Right hindlimb (tissue), 1 donor: Measurements from ENCODE around the gene DAAM2.

ENCODE experiments used
- DNase-seq: peaks from one replicate; pipeline ENCODE4 v3.0.0-alpha.2; 2018

DAAM2 gene

DNA sequence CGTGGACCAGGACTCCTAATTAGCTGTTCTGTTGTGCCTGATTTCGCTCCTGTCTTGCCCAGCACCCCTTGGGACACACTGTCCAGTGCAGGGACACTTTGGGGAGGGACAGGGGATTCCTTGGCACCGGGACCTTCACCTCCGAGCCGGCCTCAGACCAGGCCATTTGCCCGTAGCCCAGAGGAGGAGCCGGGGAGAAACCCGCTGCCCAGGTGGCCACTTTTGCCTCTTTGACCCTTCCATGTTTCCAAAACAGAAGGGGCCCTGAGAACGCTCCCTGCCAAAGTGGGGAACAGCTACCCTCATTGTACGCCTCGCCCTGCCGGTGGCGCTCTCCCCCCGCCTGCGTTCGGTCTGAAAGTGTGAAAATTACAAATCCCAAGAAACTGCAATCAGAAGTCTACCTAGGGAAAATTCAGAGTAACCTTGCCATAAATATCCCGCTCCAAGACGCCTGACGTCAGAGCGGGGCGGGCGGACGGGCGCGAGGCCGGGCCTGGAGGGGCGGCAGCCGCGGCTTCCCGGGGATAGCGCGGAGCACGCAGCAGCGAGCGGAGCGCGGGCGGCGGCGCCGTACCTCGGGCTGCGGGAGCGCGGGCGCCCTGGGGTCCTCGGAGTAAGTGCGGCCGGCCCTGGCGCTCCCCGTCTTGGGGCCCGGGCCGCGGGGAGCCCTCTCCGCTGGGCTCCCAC, at the start of gene DAAM2:
Gene DAAM2 (plus strand): TSS at position 527 of the 690 bp plus-strand sequence. CDS start 63,927 bp downstream, outside the sequence.
- DNase-seq, result peak; percentile 88

DNA sequence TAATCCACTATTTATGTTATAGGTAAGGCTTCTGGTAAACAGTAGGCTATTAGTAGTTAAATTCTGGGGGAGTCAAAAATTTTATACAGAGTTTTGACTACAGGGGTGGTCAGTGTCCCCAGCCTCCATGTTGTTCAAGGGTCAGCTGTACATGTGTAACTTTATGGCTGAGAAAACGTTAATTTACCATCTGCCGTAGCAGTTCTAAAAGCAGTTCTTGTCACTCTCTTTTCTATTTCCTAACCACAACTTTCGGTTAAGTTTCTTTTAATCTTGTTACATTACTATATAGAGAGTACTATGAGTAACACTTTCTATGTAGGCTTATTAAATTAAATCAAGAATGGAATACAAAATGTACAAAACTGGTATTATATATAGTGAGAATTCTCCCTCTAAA, 45.4 kb upstream of the DAAM2 start:
- DNase-seq, result no peak

DNA sequence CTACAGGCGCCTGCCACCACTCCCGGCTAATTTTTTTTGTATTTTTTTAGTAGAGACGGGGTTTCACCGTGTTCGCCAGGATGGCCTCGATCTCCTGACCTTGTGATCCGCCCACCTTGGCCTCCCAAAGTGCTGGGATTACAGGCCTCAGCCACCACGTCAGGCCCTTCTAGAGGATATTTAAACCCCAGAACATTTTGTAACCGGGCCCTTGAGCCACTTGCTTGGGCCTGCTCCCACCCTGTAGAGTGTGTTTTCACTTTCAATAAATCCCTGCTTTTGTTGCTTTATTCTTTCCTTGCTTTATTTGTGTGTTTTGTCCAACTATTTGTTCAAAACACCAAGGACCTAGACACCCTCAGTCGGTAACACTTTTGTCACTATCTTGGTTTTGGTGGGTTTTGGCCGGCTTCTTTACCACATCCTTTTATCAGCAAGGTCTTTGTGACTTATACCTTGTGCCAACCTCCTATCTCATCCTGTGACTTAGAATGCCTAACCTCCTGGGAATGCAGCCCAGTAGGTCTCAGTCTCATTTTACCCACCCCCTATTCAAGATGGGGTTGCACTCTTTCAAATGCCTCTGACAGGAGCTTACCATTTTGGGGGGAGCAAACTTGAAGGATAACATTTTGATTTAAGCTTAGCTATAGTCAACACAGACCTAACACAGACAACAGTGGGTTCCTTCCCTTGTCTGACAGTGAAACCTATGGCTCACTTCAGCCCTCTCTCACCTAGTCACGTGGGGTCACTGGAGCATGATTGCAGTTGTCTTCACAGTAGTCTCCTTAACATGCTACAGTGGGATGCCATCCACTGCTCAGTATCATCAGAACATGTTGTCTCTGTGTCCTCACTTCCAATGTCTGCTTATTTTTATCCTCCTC, 39.1 kb upstream of the DAAM2 start:
- DNase-seq, result no peak

DNA sequence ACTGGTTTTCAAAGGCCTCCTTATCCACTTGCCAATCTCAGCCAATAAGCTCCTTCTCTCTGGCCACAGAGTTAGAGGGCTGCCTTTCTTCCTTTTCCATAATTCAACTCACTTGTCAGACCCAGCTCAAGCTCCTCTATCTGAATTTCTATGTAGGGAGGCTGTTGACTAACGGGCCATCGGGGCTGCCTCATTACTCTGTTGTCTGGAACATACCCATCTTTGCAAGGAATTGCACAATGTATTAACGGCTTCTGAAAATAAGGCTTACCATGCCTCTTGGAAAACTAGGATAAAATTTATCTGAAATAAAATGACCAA, 38.5 kb upstream of the DAAM2 start:
- no peak for DNase-seq

DNA sequence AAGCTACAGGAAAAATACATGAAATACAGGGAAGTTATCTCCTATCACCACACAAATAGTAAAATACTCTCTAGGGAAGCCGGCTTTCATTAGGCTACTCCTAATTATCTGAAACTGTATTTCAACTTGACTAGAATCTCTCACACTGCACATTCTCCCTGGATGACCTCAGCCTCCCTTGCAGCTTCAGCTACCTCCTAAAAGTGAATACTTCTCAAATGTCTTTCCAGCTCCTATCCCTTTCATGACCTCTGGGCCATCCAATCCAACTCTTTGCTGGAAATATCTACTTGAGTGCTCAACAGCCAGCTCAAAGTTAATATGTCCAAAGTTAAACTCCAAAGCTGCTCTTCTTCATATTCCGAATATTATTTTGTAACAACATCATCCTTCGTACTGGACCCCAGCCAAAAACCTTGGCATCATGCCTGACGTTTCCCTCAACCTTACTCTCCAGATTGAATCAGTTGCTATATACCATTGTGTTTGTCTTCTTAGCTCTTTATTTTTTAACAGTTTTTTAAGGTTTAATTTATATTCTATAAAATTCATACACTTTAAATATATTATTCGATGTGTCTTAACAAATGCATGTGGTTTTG, 37.6 kb upstream of the DAAM2 start:
- DNase-seq, result no peak

DNA sequence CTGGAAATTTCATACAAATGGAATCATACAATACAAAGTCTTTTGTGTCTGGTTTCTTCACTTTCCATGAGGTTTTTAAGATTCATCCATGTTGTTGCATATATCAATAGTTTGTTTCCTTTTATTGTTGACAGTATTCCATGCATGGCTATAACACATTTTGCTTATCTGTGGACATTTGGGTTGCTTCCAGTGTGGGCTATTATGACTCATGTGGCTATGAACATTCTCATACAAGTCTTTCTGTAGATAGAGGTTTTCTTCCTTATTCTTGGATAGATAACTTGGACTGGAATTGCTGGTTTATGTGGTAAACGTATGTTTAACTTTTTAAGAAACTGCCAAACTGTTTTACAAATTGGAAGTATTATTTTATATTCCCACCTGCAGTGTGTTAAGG, 36.9 kb upstream of the DAAM2 start:
- no peak for DNase-seq

DNA sequence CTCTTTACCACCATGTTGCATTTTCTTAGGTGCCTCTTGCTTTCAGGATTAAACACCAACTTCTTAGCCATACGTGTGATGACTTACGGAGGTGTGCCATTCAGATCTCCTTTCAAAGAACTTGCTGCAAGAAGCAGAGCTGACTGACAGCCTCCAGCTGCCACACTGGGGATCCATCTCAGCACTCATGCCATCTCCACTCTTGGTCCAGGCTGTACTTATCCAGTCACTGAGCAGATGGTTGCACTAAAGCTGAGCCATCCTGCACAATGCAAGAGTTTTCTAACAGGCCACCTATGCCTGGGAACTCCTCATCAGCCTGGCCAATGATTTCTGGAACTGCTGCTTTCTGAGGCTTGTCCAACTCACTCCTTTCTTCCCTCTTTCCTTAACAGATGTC, 35.6 kb upstream of the DAAM2 start:
- no peak for DNase-seq

DNA sequence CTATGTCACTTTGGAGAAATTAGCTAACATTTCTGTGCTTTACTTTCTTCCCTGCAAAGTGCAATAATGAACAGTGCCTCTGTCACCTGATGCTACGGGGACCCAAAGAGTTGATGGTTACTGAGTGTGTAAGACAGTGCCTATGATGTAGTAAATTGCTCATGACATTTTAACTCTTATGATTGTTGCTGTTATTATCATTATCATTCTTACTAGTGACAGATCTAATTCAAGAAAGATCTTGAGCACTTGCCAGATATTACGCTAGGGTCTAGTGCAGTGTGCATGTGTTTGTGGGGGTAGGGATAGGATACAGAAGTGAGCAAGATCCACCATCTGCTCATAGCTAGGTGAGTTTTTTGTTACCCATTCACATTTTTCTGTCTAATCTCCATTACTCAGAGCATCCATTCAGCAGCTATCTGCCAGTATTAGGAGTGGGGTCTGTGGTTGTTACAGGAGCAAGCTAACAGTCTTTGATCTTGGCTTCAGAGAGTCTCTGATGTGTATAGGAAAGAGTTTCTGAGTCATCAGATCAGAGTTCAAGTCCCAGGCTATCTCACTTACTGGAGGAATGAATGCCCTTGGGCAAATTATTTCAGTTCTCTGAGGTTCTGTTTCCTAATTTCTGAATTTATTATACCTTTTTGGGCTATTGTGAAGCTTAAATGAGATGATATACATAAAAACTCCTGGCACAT, 33.1 kb upstream of the DAAM2 start:
- no peak for DNase-seq

DNA sequence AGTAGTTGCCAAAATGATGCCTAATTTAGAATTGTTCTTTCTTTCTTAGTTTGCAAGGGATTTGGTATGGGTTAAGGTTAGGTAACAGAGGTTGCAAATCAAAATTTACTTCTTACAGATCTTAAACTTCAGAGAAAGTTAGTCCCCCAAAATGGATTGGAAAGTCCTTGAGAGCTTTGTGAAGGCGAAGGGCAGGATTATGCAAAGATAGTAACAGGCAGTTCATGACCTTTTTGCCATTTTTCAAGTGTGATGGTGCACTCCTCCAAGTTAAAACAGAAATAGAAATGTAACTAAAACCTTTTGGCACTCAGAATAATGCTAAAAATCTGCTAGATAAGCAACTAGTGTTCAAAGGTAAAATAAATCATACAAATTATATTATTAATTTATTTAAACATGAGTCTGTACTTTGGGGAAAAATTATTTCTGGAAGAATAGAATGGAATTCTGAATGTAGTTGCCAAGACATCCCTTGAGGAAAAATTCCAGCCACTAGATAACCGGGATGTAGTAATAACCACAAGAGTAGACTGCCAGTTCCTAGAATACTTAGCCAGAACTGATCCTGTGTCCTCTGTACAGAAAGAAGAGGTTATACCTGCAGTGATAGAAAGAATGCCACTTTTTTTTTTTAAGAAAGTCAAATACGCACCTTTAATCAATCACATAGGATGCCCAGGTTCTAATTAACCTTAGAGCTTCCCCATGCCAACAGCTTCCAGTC, 31.8 kb upstream of the DAAM2 start:
- DNase-seq, result no peak

DNA sequence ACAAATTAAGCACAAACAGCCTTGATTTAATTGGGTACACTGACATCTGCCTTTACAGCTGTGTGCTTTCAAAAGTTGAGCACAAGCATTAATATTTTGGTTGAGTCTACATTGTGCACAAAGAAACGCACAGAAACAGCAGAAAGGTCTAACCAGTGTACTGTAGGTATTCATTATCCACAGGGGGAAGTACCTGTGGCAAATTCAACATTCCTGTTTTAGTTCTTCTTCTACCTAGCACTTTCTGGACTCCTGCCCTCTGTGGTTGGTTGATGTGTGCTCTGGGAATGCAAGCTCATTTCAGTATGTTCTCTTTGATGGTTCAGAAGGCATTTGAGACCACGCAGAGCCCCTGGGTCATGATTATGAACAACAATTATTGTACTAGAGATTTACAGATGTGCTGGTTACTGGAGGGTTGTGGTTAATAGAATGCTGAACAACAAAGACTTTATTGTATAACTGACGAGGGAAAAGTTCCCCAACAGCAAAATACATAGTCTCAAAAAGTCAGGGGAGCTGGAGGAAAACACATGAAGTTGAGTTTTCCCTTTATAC, 26.6 kb upstream of the DAAM2 start:
- no peak for DNase-seq

DNA sequence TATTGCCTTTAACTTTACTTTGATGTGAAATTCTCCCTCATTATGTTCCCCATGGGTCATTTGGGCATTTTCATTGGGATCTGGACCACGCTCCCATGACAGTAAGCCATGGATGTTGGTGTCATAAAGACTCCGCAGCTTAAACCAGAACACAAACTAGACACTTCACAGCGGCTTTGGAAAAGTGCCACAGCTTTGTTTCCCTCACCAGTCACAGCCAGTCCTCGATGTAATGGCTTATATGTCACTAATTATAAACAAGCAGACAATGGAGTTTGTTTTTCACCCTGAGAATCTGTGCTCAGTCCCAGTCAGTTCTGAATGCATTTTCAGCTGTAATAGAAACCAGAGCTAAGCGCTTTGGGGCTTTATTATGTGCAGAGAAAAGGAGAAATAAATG, 23.2 kb upstream of the DAAM2 start:
- no peak for DNase-seq

DNA sequence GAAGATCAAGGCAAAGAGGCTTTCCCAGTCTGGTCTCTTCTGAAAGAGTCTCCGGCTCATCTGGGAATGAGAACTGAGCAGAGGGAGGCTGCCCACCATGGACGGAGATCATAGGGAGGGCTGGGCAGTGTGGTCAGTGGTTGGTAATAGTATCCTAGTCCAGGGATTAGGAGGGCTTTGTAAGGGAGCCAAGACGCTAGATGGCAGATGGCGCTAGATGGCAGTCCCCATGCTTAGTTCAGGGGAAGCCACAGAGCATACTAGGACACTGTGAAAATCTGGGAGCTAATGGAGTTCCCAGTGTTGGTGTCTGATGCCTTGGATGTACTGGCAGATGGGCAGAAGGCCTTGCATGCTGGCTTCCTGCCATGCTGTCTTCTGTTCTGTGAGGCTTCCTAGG, 21.7 kb upstream of the DAAM2 start:
- peak; percentile 64 for DNase-seq

DNA sequence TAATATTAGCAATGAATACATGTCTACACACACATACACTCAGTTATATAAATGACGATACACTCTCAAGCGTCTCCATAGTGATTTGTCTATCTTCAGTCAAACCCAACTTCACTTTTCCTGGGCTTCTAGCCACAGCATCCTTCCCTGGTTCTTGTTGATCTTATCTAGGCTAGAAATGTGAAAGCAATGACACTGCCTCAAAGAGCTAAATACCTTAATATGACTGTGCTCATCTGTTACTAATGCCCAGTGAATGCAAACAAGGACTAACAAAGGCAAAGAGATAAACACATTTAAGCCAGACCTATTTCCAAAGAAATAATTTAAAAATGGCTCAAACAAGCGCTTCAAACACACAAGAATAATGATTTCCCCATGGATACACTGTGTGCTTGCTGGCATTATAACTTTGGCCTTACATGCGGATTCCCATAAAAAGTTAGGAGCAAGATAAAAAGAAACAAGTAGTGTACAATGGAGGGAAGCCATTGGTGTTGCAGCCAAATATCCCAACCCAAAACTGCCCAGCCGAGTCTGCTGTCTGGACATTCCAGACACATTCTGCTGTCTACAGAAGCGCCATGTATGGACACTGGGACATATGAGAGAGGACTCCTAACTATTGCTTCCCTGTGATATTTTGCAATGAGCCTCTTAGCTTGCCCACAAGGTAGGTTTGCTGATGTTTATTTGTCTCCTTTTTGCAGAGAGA, 19.5 kb upstream of the DAAM2 start:
- DNase-seq, result no peak

DNA sequence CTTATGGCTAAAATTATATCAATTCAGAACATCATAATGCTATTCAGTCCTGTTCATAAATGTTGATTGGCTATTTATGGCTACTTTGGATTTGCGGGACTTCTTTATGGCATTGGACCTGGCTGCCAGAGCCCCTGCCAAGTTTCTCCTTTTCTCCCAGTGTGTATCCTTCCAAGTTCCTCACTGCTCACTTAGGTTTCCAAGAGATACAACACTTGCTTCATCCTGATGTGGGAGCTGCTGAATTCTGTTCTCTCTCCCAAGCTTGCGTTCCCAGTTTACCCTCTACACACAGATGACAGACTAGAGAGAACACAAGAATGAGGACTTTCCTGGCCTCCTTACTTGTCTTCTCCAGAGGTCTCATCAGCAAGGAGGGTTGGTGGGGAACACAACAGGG, 18.4 kb upstream of the DAAM2 start:
- DNase-seq, result no peak

DNA sequence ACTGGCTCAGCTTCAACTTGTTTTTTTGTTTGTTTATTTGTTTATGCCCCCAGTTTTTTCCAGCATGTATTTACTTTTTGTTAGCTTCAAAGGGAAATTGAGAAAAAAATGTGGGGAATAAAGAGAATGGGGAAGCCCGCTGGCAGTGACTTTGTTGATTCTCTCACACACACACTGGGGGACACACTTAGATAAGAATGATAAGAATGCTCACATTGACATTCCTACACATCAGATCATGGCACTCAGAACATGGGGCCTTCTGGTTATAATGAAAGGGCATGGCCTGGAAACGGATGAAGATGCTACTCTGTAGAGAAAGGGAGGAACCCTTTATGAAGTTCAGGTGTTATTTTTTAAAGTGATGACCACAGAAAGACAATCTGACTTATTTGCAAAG, 15.6 kb upstream of the DAAM2 start:
- DNase-seq, result no peak

DNA sequence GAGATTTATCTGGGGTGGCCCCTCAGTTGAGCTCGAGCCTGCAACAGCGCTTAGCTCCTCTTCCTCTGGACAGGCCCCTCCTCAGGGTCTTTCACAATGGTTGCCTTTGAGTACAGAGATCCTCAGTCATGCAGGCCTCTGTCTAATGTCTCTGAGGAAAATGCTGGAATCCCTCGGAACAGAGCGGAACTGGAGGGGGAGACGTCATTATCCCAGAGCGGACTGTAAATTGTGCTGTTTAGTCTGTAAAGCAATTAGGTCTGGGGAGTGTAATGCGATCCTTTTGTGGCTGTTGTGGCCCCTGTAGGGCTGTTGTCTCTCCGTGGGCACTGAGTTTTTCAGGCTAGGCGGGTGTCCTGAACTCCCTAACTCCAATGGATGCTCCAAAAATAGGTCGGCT, 15.0 kb upstream of the DAAM2 start:
- no peak for DNase-seq

DNA sequence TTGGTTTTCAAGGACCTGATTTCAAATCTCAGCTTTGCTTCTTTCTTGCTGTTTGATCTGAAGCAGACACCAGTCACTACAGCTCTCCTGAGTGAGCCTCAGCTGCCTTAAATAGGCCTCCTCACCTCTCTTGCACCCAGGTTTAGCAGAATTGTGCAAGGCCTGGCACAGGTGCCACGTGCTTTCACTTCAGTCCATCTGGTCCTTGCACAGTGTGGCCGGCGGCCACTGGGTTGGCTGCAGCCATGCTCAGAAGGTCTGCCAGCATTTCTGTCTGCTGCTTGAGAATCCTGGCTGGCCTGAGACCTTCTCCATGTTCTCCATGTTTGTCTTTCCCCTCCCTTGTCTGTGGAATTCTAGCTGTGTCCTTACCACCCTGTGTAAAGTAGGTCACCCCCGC, 14.5 kb upstream of the DAAM2 start:
- no peak for DNase-seq

DNA sequence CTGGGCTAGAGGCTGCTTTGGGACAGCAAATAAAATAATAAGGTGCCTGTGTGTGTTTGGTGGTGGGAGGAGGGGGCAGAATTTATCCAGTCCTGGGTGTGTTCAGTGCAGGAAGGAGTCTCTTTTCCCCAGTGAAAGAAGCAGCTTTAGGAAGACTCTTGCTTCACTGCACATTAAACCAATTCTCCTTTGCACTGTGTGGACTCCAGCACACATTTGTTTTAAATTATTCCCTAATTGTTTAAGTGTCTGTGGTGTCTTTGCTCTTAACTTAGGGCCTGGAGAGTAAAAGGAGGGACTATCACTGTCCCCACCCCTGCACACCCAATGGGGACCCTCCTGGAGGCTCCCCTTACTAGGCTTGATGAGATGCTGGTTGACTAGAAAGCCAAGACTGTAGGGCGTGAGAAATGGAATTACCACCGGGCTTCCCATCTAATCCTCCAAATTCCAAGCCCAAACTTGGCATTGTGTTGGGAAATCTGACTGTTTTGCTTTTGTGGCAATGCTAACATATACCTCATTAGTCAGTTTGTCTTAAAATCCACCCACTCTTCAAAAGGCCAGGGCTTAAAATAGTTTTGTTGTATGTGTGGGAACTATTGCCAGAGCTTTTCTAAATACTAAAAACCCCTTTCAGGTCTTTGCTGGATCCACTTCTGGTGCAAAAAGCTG, 13.5 kb upstream of the DAAM2 start:
- no peak for DNase-seq

DNA sequence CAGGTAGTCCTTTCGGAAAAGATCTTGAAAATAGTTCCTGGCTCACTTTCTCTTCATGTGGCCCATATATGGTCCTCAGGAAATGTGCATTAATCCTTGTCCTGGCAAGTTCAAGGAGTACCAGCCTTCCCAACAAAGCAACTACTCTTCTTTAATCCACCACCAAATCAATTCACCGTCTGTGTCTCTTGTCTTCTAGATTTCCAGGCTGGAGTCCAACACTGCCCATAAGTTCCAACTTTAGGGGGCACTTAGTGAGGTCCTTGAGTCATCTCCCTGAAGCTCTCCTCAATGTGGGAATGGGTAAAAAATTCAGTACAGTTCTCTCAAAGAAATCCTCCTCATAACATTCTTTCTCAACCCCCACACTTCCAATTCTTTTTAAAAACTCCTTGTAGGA, 6.9 kb upstream of the DAAM2 start:
- no peak for DNase-seq

DNA sequence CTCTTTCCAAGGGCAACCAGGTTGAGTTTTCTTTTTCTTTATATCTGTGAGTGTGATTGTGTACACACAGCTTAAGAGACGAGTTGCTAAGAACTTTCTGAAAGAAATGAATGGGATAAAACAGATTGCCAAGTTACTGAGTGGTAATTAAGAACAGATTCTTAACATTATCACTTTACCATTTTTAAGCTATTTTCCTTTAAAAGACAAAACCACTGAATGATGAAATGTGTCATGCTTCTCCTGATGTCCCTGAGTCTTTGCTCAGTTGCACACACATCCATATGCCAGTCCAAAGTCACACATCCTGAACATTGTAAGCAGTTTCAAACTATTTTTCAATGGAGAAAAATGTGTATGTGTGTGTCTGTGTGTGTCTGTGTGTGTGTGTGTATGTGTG, 5.5 kb upstream of the DAAM2 start:
- no peak for DNase-seq

DNA sequence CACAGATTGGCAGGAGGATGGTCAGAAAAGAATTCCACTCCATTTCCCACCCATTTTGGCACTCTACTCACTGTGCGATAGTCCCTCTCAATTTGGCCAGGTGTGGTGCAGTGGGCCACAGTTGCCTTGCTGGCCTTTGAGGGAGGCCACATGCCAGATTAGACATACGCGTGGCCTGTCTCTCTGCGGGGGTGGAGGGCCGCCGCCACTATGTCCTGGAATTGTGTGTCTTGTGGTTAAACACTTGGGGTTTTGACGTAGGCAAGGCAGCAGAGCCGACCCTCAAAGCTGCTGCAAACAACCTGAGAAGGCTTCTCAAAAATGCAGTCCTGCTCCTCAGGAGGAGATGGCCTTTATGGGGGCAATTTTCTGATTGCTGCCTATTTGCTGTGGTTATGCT, 4.9 kb upstream of the DAAM2 start:
- no peak for DNase-seq
